NCI-H2029 treated with DMSO at 0.1 percent for 48 hours (cell line): ENCODE measurements around the gene GSE1.

Experiments used
- DNase-seq: peaks from one replicate; lab custom pipeline; 2025; lab: John Stamatoyannopoulos, UW

GSE1 gene

DNA sequence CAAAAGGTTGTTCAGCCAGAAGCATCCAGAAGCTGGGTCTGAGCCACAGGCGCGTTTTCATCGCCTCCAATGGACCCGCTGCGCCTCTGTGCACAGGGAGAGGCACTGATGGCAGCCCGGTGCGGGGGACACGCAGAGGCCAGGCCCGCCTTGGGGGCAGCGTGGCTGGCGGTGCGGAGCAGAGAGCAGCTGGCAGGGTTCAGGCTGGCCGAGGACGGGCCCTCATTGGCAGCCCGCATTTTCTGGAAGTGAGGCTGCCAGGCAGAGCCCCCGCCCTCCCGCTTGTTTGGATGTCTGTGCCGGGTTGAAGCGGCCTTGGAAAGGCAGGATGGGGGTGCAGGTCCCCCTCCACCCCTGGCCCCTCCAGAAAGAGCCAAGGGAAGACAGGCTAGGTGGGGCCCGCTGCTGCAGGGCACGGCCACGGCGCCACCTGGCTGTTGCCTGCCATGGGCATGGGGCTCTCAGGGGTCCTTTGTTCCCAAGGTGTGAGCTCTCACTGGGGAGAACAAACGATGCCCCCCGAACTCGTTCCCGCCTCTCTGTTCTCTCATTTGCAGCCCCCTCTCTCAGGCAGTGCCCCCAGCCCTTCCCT is 18.8 kb downstream of the GSE1 start:
- DNase-seq = no peak

DNA sequence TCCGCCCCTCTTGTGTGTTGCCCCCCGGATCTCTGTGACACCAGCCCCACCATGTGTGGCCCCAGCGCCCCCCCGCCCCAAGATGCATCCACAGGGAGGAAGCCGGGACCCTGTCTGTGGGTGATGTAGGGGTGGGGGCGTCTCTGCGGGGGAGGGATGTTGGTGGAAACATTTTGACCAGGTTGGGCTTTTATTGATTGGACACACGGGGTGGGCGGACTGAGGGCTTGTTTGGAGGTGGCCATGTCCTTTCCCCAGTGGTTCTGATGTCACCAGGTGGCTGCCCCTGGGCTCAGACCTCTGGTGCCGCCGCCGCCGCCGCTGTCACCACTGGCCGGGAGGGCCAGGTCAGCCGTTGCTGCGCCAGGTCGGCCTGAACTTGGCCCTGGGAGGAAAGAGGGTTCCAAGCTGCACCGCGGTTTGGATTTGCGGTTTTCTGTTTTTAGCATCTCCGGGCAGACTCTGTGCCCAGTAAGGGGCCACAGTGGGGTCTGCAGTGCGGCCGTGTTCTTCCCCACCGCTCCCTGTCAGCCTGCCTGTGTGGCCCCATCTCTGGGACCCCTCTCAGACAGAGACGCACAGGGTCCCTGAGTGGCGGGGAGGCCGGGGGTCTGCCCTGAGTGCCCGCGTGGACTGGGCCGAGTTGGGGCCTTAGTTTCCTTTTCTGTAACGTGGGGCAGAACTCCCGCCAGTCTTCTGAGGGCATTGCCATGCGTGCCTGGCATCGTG is 19.8 kb downstream of the GSE1 start:
- DNase-seq = no peak

DNA sequence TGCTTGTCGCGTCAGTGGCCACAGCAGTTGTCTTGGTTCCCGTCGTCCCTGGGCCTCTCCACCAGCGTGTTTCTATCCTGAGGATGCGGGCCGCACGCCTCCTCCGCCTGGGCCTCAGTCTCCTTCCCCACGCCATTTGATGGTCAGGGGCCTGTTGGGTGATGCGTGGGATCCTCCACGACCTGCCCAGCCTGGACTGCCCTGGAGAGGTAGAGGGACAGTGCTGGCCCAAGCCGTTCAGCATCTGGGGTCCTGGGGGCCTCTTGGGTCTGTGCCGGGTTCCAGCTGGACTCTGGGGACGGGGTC is 20.3 kb downstream of the GSE1 start:
- no peak for DNase-seq

DNA sequence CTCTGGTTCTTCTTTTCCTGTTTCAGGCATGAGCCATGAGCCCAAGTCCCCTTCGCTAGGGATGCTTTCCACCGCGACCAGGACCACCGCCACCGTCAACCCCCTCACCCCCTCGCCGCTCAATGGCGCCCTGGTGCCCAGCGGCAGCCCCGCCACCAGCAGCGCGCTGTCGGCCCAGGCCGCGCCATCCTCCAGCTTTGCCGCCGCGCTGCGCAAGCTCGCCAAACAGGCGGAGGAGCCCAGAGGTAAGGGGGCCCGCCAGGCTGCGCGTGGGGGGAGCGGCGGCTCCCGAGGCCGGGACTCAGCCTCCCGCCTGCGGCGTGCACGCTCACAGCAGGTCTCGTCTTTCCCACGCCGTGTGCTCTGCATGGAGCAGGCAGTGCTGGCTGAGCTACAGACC is 20.8 kb downstream of the GSE1 start:
- no peak for DNase-seq

DNA sequence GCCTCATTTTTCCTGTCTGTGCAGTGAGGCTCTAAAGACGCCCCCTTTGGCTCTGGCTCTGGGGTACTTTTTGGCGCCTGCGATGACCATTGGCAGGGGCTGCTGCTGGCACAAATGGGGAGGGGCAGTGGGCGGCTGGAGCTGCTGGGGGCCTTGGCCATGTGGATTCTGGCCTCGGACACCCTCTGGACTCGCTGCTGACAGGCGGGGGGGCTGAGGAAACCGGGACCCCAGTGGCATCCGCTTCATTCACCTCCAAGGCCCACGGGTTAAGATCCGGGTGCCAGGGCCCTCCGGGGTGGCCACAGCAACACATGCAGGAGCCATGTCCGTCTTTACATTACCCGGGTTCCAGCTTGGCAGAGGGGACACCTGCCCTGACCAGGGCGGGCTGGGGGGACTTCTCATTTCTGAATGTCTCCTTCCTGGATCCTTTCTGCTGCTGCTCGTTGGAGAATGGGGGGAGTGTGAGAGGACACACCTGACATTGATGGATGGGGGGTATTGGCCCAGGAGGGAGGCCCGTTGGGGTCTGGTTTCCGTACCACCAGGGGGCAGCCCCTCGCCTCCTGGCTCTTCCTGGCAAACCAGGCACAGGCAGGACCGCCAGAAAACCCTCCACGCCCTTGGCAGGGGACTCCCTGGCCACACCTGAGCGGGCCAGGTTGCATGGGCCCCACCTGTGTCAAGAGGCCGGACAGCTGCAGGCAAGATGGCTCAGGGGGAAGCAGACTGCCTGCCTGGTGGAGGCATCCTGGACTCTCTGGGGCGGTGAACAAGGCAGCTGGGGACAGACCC is 21.8 kb downstream of the GSE1 start:
- no peak for DNase-seq

DNA sequence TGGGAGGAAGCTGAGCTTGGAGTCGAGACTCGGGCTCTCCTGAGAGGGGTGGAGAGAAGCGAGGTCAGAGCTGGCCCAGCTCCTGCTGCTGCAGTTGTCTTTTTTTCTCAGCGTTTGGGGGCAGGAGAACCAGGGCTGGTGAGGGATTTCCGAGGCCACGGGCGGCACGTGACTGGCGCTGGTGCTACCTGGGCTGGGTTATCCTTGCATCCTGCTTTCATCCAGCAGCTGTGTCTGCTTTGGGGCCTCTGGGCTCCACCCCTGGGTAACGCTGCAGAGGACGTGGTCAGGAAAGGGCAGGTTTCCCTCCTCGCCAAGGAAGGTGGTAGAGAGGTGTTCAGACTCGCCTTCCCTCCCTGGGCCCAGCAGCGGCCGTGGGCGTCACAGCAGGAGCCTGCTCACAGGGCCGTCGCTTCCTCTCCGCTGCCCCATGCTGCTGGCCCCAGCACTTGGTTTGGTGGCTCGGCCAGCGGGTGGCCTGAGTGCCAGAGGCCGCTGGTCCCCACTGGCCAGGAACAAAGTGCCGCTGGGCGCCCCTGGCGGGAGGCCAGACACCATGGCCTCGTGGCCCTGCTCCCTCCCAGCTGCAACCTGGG is 22.5 kb downstream of the GSE1 start:
- DNase-seq = no peak

DNA sequence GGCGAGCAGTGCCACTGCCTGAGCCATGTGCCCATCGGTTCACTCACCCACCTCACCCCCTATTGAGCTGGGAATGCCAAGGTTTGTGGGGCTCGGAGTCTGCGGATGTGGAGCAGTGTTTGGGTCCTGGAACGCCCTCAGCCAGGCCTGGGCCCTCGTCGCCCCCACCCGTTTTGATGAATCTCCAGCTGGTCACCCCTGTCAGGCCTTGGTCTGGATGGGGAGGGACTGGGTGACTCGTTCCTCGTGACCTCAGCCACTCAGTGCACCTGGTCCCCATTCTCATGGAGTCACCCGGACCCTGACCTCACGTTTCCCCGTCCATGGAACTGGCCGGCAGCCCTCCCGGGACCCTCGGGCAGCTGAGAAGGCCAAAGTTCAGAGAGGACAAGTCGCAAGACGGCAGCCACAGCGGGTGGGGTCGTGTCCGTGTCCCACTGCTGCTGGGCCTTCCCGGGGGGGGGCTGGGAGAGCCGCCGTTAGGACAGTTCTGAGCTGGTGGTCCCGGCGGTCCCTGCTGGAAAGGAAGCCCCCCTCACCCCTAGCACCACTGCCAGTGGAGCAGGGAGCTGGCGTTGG is 23.2 kb downstream of the GSE1 start:
- DNase-seq = no peak

DNA sequence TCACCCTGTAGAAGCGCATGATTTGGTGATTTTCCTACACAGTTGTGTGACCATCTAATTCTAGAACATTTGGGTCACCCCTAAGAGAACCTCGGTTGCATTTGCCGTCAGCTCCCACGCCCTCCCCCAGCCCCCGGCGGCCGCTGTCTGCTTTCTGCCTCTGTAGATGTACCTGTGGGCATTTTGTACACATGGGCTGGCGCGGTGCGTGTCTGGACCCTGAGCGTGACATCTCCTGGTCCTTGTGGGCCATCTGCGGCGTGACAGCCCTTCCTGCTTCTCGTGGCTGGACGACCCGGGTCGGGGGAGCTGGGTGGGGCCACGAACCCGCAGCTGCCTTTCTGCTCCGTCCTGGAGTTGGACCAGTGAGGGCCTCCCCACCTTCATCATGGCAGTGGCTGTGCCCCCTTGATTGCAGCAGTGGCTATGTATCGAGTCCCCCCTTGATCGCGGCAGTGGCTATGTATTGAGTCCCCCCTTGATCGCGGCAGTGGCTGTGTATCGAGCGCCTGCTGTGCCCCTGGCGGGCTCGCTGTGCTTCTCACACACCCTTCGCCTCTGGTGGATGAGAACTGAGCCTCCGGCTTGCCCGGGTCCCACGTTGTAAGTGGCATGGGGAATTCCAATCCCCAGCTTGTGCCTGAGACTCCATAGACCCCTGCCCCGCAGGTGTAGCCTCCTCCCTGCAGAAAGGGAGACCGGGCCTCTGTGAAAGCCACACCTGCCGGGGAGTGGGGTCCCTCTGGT is 24.1 kb downstream of the GSE1 start:
- DNase-seq = no peak

DNA sequence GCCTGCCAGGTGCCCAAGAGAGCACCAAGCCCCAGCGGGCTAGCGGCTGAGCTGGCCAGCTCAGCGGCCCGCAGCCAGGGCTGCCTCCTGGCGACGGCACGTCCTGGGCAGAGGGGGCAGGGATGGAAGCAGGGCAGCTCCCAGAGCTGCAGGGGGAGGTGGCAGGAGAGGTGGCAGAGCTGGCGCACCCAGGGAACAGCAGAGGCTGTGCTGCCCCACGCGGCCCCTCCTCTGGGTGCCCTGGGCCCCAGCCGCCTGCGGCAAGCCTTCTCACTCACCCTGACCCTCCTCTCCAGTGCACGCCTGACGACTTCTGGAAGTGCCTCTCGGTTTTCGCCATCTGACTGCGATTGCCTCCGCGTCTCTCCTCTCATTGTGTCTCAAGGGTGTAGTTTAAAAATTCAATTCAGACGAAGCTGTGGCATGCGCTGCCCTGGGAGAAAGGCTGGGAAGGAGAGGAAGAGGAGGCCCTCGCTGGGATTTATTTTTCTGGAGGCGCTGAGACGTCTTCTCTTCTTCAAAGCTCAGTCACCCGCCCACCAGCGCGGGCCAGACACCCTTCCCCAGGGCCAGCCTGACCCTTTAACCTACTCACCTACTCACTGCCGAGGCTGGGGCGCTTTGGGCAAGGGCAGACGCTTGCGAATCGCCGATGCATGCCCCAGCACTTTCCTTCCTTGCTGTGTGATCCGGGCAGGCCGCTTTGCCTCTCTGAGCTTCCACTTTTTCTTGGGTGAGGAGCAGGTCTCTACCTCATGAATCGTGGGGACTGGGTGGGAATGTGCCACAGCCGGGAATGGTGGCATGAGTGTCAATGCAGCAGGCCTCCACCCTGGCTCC is 24.9 kb downstream of the GSE1 start:
- DNase-seq = no peak

DNA sequence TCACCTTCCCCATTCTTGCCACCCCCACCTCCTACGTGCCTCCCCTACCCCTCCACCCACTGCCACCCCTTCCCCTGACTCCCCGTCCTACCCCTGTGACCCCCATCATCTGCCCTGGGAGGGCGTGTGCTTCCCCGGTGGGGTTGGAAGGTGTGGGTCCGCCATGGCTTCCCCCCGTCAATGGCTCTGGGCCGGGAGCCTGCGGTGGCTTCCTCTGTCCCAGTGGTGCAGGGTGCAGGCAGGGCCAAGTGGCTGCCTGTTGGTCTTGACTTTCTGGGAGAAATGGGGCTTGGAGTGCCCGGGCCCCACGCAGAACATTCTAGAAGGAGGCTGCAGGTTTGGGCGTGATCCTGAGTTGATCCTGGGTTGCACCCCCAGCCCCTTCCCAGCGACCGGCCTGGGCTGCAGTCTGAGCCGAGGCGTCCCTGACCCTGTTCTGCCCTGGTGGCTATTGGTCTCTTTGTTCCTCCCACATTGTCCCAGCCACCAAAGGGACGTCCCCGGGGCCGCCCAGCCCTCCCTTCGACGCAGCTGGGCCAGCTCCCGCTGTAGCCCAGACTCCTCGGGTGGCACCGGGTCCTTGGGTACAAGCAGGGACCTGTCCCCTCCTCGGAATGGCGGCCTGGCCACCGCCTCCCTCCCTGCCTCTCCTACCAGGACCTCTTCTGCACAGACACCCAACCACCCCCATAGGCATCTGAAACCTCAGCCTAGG is 25.7 kb downstream of the GSE1 start:
- no peak for DNase-seq

DNA sequence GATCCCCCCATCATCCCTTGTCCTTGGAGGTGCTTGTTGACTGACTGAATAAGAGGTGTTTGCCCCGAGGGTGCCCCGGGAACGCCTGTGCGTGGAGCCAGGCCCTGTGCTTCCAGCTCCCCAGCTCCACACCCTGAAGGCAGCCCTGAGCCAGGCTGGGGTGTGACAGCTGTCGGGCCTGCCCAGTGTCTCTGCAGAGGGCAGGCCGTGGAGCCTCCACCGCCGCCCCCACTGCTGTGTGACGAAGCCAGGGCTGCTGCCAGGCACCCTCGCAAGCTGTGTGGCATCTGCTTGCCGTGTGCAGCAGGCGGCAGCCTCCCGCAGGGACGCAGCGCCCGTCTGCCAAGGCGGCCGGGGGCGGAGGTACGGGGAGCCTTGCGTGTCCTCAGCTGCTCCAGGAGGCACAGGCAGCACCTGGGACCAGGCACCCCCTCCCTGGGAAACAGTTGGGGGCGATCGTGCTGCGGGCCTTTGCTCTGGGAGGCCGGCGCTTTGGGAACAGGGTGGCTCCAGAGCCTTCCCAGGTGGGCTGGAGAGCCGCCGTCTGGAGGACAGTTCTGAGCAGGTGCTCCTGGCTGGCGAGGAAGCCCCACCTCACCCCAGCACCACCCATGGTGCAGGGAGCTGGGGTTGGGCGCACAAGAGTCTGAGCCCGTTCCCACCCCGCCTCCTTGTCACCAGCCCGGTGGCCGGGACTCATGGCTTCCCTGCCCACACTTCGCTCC is 26.6 kb downstream of the GSE1 start:
- no peak for DNase-seq

DNA sequence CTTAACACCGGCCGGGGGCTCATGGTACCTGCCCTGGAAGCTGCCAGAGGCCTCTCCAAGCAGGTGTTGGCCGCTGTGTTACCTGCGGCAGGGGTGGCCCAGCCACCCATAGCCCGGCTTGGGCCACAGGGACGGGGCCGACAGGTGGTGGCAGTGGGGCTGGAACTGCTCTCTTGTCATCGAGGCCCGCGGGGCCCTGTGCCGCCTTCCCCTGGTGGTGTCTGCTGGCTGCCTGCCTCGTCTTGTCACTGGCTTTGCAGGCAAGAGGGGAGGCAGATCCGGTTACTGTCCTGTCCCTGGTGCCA is 27.1 kb downstream of the GSE1 start:
- DNase-seq = no peak

DNA sequence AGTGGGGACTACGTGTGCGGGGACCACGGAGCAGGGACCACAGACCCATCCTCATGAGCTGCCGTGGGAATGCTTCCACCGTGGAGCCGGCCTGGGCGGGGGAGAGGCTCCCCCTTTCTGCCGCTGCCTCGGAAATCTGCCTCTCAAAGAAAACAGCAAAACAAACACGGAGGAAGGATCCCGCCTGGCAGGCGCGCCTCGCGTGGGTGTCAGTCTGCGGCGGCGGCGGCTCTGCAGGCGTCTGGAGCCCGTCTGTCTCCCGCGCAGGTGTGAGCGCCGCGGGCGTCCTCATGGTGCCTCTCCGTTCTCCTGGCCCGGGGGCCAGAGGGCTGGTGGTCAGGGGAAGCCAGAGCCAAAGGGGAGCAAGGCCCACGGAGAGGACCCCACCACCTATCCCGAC is 27.5 kb downstream of the GSE1 start:
- DNase-seq = no peak

DNA sequence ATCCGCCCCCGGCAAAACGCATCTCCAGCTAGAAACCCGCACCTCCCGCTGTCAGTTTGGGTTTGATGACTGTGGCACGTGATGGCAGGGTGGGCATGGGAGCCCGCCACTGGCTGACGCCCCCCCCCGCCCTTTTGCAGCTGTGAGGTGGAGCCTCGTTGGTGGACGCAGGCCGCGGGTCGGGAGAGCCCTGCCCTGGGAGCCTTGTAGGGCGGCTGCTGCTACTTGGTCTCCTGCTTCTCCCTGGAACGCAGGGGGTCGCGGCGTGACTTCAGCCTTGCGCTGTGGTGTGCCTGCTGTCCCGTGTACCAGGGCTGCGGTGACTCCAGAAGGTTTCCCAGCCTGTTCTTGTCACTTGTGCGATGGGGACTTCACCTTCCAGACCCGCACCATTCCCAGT is 28.2 kb downstream of the GSE1 start:
- DNase-seq = no peak

DNA sequence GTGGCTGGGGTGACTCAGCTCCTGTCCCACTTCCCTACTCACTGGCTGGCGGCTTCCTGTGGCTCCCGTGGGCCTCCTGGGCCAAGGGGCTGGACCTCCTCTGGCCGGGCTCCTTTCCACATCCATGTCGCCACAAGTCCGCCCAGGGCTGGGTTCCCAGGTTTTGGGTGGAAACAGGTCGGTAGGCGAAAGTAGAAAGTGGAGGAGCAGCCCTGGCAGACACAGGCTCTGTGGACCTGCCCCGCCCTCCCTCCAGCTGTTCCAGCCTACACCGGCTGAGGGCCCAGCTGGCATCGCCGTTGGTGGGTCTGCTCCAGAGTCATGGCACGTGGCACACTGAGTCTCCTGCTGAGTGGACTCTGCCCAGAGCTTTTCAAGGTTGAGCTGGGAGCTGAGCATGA is 28.7 kb downstream of the GSE1 start:
- no peak for DNase-seq

DNA sequence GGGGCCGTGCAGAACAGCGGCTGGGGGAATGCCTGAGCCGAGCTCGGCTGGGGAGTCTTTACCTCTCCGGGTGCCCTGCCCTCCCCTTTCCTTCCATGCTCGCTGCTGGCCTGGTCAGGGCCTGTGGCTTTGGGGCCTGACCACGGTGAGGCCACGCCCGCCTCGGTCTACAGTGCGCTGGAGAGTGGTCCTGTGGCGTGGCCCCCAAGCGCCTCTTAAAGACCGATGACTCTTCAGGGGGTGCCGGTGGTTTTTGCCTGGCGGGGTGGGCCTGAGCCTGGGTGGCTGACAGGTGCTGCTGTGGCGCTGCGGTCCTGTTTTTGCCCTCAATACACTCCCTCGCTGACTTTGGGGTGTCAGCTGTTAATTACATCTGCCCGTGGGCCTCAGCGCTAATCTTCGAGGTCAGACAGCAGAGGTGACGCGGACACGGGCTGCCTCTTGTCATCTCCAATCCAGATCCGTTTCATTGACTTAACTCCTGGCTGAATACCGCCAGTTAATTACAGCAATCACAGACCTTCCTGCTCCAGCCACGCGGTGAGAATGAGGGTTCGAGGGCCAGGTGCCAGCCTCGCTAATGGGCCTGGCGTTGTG is 29.7 kb downstream of the GSE1 start:
- no peak for DNase-seq

DNA sequence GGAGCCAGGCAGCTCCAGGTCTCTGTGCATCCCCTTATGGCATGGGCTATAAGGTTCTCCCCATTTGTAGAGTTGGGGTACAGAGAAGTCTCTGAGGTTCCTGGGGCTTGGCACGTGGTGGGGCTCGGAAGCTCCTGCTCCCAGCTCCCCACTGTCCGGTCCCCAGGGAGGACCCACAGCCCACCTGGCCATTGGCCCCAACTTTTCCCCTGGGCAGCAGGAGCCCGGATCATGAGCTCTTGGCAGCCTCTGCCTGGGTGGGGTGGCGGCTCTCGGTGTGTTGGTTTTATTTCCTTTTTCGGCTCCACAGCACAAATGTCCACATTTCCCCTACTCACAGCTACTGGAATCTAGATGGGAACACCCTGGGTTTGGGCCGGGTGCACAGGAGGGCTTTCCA is 30.5 kb downstream of the GSE1 start:
- no peak for DNase-seq

DNA sequence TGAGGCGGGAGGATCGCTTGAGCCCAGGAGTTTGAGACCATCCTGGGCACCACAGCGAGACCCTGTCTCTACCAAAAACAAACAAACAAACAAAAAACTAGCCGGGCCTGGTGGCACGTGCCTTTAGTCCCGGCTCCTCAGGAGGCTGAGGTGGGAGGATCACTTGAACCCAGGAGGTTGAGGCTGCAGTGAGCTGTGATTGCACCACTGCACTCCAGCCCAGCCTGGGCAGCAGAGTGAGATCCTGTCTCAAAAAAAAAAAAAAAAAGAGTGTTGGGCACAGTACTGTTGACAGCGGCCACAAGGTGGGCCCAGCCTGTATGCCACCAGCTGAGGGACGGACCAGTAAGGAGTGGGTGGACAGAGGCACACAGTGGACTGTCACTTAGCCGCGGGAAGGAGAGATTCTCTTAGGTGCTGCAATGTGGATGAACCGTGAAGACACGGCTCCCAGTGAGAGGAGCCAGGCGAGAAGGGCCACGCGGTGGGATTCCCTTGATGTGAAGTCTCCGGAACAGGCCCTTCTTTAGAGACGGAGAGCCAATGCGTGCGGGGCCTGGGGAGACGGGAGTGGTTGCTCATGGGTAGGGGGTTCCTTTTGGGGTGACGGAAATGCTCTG is 31.1 kb downstream of the GSE1 start:
- DNase-seq = no peak

DNA sequence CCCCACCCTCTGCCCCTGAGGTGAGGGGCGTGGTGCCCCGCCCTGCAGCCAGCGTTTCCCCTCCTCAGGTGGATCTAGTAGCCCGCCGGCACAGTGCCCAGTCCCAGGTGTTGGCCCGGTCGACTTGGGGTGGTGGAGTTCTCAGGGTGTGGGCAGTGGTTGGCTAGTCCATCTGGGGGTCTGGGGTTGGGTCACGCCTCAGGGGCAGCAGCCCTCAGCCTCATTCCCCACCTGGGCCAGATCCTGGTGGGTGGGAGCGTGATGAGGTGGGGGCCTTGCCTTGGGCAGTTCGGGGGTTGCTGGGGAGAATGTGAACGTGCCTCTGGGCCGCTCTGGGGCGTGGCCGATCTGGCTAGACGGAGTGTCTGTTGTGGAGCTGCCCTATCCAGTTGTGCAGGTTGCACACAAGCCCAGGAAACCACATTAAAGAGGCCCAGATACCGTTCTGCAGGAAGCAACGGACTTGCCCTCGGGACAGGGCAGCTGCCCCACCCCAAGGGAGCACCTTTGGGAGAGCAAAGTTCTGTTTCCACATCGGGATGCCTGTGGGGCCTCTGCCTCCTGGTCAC is 32.0 kb downstream of the GSE1 start:
- DNase-seq = no peak
